Measurements from ENCODE around the gene INS.
A peak's percentile ranks its signal among the peaks of the same experiment; 100 is the strongest.

INS gene

GRCh38 chr11:2168286-2169004 is 7.4 kb upstream of the INS start:
- no peak overlapping the region for H3K4me3 ChIP-seq (ENCODE audit: low read depth, low read length)
- TF ChIP-seq CTCF (IDR thresholded peaks at IDR 0.05; ENCODE audit: low read depth, low read length) = no peak

- H3K4me3 ChIP-seq (ENCODE audit: low read depth, low read length) = no peak overlapping the region
- no peak for TF ChIP-seq CTCF (IDR thresholded peaks at IDR 0.05; ENCODE audit: low read depth, low read length)
Observed at GRCh38 chr11:2167141-2168045, 6.4 kb upstream of the INS start.

- TF ChIP-seq CTCF (IDR thresholded peaks at IDR 0.05; ENCODE audit: low read depth, low read length) = peak; percentile 27; the same call in 1 of the 2 replicates
- no peak overlapping the region for H3K4me3 ChIP-seq (ENCODE audit: low read depth, low read length)
Observed at GRCh38 chr11:2166091-2166851, 5.3 kb upstream of the INS start.

- TF ChIP-seq CTCF (IDR thresholded peaks at IDR 0.05; ENCODE audit: low read depth, low read length) = no peak
- no peak overlapping the region for H3K4me3 ChIP-seq (ENCODE audit: low read depth, low read length)
Observed at GRCh38 chr11:2165571-2165970, 4.6 kb upstream of the INS start.

- no peak for TF ChIP-seq CTCF (IDR thresholded peaks at IDR 0.05; ENCODE audit: low read depth, low read length)
- no peak overlapping the region for H3K4me3 ChIP-seq (ENCODE audit: low read depth, low read length)
Observed at GRCh38 chr11:2164861-2165555, 4.0 kb upstream of the INS start.

- H3K4me3 ChIP-seq (ENCODE audit: low read depth, low read length) = no peak overlapping the region
- TF ChIP-seq CTCF (IDR thresholded peaks at IDR 0.05; ENCODE audit: low read depth, low read length) = no peak
Observed at GRCh38 chr11:2164081-2164480, 3.1 kb upstream of the INS start.

Measured in WI38 (cell line).